T-cell (primary cell): ENCODE data around the gene PCDHGB1. TPM values are rescaled to one million over a fixed set of nuclear protein-coding genes. Genes with fewer than 3 reads are reported as not detected.
"Not testable (repeated sequence)": the region's sequence is repeated elsewhere in the genome, so short reads cannot be mapped to it uniquely, and the experiment has no call there.

Source experiments
- ATAC-seq, 4 experiments: fragments of 200-7000 bp in 3 of 4; fragments of 150-1000 bp in 1 of 4; cut with Tn5 transposase; replicated peaks in 1 of 4; 1 replicate in 3 of 4; 2 replicates in 1 of 4; pipeline ENCODE4 v1.10.0; 2021; ENCODE audit warnings: moderate library complexity in 3 of 4, mild to moderate bottlenecking in 2 of 4, moderate number of reproducible peaks in 1 of 4
- CTCF ChIA-PET, 2 donors: fragments of 300-600 bp; sonication (Branson Sonifier 250); formaldehyde crosslinking; loops; one replicate each; lab custom pipeline; 2022; ENCODE audit warnings: antibody characterized with exemption in 2 of 2; lab: Charles Lee
- POLR2A ChIA-PET, 2 donors: fragments of 300-600 bp; sonication (Branson Sonifier 250); formaldehyde crosslinking; loops; one replicate each; lab custom pipeline; 2022; ENCODE audit warnings: antibody characterized with exemption in 2 of 2; lab: Charles Lee
- DNase-seq, 35 experiments: peaks; one replicate each; pipeline versions ENCODE4 v3.0.0 to v3.0.0-alpha.2; 2013 to 2023
- H3K27ac ChIP-seq: one replicate; pipeline ENCODE4 v1.5.1; 2013; ENCODE audit warnings: low read length
- H3K27me3 ChIP-seq, 2 experiments: replicated peaks in 1 of 2; 1 replicate in 1 of 2; 2 replicates in 1 of 2; pipeline versions ENCODE4 v1.6.1 to v1.7.0; 2013; ENCODE audit warnings: low read length in 1 of 2, mixed read lengths in 1 of 2; ENCODE audit not compliant: control insufficient read depth in 2 of 2, insufficient read depth in 2 of 2; ENCODE audit errors: extremely low read depth in 1 of 2
- H3K36me3 ChIP-seq, 2 donors: 1 replicate in 1 of 2; 2 replicates in 1 of 2; pipeline versions ENCODE4 v1.6.1 to v1.7.0; 2013; ENCODE audit warnings: low read length in 1 of 2; ENCODE audit not compliant: control insufficient read depth in 2 of 2, insufficient read depth in 1 of 2; ENCODE audit errors: extremely low read depth in 1 of 2
- H3K4me1 ChIP-seq, 2 experiments: 1 replicate in 1 of 2; 2 replicates in 1 of 2; pipeline versions ENCODE4 v1.6.1 to v1.7.0; 2013; ENCODE audit warnings: low read length in 2 of 2, mixed read lengths in 1 of 2; ENCODE audit not compliant: insufficient read depth in 2 of 2, control insufficient read depth in 1 of 2; ENCODE audit errors: extremely low read depth in 1 of 2
- H3K4me3 ChIP-seq, 2 donors: 1 replicate in 1 of 2; 2 replicates in 1 of 2; pipeline versions ENCODE4 v1.5.1 to v1.7.0; 2013; ENCODE audit warnings: mild to moderate bottlenecking in 2 of 2, low read length in 1 of 2, moderate library complexity in 1 of 2; ENCODE audit not compliant: control insufficient read depth in 1 of 2; ENCODE audit errors: extremely low read depth in 1 of 2
- H3K9me3 ChIP-seq: 2 replicates; pipeline ENCODE4 v1.7.0; 2013
- H3K27ac Mint-ChIP-seq, 2 donors: one replicate each; pipeline ENCODE4 v1.8.0; 2020 to 2021; ENCODE audit warnings: mild to moderate bottlenecking in 2 of 2, mixed read lengths in 2 of 2
- H3K27me3 Mint-ChIP-seq, 2 donors: one replicate each; pipeline ENCODE4 v1.8.0; 2021 to 2022; ENCODE audit warnings: mixed read lengths in 2 of 2
- H3K36me3 Mint-ChIP-seq: one replicate; pipeline ENCODE4 v1.8.0; 2021; ENCODE audit warnings: mixed read lengths
- H3K4me1 Mint-ChIP-seq, 3 donors: one replicate each; pipeline ENCODE4 v1.8.0; 2020 to 2022; ENCODE audit warnings: mixed read lengths in 3 of 3, mild to moderate bottlenecking in 1 of 3
- H3K4me3 Mint-ChIP-seq, 3 donors: one replicate each; pipeline ENCODE4 v1.8.0; 2020 to 2022; ENCODE audit warnings: mild to moderate bottlenecking in 3 of 3, mixed read lengths in 3 of 3, moderate library complexity in 3 of 3
- H3K9me3 Mint-ChIP-seq, 3 donors: one replicate each; pipeline ENCODE4 v1.8.0; 2020 to 2022; ENCODE audit warnings: mixed read lengths in 3 of 3
- WGBS: methylation state at CpG from one replicate; pipeline ENCODE4 v1.1.5; 2013; ENCODE audit warnings: missing lambda C conversion rate; ENCODE audit not compliant: insufficient coverage; 5-methylcytosine and 5-hydroxymethylcytosine counted together
- total RNA-seq, 35 experiments: library from RNA in 6 of 35; stranded (reverse) in 6 of 35; fragments of 120-200 nt in 1 of 35; gene quantifications; one replicate each; pipeline versions ENCODE4 v1.2.1 to v1.2.4 and lab custom pipeline; 2013 to 2026

PCDHGB1 gene
- total RNA-seq, 5 donors from 2014 or later (not counting 1 experiment from before 2014, with no cell fraction given) = 0.13 to 0.19 TPM; not detected in 3

DNA sequence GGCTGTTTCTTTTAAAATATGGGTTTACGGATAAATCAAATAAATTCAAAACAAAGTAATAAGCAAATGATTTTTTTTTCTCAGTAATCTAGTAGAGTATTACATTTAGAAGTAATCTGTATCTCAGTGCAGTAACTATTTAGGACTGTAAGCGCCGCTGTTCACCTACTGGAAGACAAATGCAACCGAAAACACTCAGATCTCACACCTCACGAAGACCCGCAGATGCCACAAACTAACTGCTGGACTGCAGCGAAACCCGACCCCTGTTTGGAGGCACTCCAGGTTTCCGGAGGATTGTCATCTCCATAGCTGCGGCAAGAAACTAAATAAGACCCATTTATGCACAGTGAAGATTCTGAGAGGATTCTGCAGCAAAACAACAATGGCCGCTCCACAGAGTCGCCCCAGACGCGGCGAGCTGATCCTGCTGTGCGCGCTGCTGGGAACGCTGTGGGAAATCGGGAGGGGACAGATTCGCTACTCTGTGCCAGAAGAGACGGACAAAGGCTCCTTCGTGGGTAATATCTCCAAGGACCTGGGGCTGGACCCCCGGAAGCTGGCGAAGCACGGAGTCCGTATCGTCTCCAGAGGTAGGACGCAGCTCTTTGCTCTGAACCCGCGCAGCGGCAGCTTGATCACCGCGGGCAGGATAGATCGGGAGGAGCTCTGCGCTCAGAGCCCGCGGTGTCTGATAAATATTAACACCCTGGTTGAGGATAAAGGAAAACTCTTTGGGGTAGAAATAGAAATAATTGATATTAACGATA is 42.7 kb downstream of the PCDHGB1 start, which contains the start of gene PCDHGA8:
Gene PCDHGA8 (plus strand): TSS at position 205 of the 770 bp plus-strand sequence. CDS start 181 bp downstream, at position 386.
- DNase-seq (no peak), ATAC-seq (no peak)
- Mint-ChIP-seq H3K27ac (peak within 1 kb of the TSS in 1 of 2 donors; percentile 46), H3K27me3 (peaks cover 61 to 76% of the 10 kb centered on the region in 2 donors), H3K4me3 (peak within 1 kb of the TSS in 2 of 3 donors; percentile 21 to 27), H3K36me3 (peaks cover 9% of the 10 kb centered on the region), H3K4me1 (no peaks in the 10 kb centered on the region), H3K9me3 (peaks cover 13 to 39% (median 26%) of the 10 kb centered on the region in 3 donors)
- peaks cover 0 to under 1% of the 10 kb centered on the region in 2 experiments for H3K4me1 ChIP-seq
- WGBS = 39% methylated on average over 30 of the region's 38 CpGs
- peaks cover 7% of the 10 kb centered on the region for H3K9me3 ChIP-seq
- POLR2A ChIA-PET = interaction anchor here (0.6 to 0.7 kb wide), 2 partner anchors 62 to 574 kb away, joined by 3 to 9 read pairs; no protein-coding TSS in a partner anchor
- H3K27me3 ChIP-seq = peaks cover 29 to 51% of the 10 kb centered on the region in 2 experiments
- CTCF ChIA-PET = no interaction called here
- H3K36me3 ChIP-seq = no peaks in the 10 kb centered on the region
- H3K27ac ChIP-seq = no peak within 1 kb of the TSS
- H3K4me3 ChIP-seq = peak within 1 kb of the TSS in 1 of 2 donors; percentile 25

DNA sequence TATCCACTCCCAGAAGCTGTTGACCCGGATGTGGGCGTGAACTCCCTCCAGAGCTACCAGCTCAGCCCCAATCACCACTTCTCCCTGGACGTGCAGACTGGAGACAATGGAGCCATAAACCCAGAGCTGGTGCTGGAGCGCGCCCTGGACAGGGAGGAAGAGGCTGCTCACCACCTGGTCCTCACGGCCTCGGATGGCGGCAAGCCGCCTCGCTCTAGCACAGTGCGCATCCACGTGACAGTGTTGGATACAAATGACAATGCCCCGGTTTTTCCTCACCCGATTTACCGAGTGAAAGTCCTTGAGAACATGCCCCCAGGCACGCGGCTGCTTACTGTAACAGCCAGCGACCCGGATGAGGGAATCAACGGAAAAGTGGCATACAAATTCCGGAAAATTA is 43.4 kb downstream of the PCDHGB1 start:
- DNase-seq = no peak
- CTCF ChIA-PET = no interaction called here
- peaks cover 0 to 3% of the 10 kb centered on the region in 2 experiments for H3K4me1 ChIP-seq
- no peak for ATAC-seq
- Mint-ChIP-seq H3K27ac (no peak overlapping the region), H3K4me1 (no peaks in the 10 kb centered on the region), H3K4me3 (no peak overlapping the region), H3K27me3 (peaks cover 61 to 75% of the 10 kb centered on the region in 2 donors), H3K36me3 (peaks cover 9% of the 10 kb centered on the region), H3K9me3 (peaks cover 13 to 37% (median 25%) of the 10 kb centered on the region in 3 donors)
- H3K27ac ChIP-seq = no peak overlapping the region
- peaks cover 28 to 53% of the 10 kb centered on the region in 2 experiments for H3K27me3 ChIP-seq
- H3K9me3 ChIP-seq = peaks cover 6% of the 10 kb centered on the region
- 51% methylated on average over 14 of the region's 21 CpGs for WGBS
- POLR2A ChIA-PET = interaction anchor here in 1 of 2 donors (0.6 kb wide), 1 partner anchor 63 kb away, joined by 9 read pairs; no protein-coding TSS in a partner anchor
- no peak overlapping the region for H3K4me3 ChIP-seq
- no peaks in the 10 kb centered on the region for H3K36me3 ChIP-seq

DNA sequence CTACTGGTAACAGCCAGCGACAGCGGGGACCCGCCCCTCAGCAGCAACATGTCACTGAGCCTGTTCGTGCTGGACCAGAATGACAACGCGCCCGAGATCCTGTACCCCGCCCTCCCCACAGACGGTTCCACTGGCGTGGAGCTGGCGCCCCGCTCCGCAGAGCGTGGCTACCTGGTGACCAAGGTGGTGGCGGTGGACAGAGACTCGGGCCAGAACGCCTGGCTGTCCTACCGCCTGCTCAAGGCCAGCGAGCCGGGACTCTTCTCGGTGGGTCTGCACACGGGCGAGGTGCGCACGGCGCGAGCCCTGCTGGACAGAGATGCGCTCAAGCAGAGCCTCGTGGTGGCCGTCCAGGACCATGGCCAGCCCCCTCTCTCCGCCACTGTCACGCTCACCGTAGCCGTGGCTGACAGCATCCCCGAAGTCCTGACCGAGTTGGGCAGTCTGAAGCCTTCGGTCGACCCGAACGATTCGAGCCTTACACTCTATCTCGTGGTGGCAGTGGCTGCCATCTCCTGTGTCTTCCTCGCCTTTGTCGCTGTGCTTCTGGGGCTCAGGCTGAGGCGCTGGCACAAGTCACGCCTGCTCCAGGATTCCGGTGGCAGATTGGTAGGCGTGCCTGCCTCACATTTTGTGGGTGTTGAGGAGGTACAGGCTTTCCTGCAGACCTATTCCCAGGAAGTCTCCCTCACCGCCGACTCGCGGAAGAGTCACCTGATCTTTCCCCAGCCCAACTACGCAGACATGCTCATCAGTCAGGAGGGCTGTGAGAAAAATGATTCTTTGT is 44.7 kb downstream of the PCDHGB1 start:
- H3K4me3 Mint-ChIP-seq, H3K36me3 ChIP-seq, ATAC-seq, H3K4me1 ChIP-seq, H3K4me1 Mint-ChIP-seq, H3K4me3 ChIP-seq, DNase-seq, H3K27ac Mint-ChIP-seq, H3K9me3 ChIP-seq, H3K27ac ChIP-seq, POLR2A ChIA-PET, H3K36me3 Mint-ChIP-seq: not testable (repeated sequence)
- Mint-ChIP-seq H3K9me3 (peaks cover 9 to 36% (median 26%) of the 10 kb centered on the region in 3 donors), H3K27me3 (peaks cover 58 to 75% of the 10 kb centered on the region in 2 donors)
- H3K27me3 ChIP-seq = peaks cover 33 to 51% of the 10 kb centered on the region in 2 experiments
- CTCF ChIA-PET = interaction anchor here in 1 of 2 donors (0.7 kb wide), 1 partner anchor 18 kb away, joined by 3 read pairs; the partner anchor contains the start of gene PCDHGA10
- 45% methylated on average over 17 of the region's 53 CpGs for WGBS

DNA sequence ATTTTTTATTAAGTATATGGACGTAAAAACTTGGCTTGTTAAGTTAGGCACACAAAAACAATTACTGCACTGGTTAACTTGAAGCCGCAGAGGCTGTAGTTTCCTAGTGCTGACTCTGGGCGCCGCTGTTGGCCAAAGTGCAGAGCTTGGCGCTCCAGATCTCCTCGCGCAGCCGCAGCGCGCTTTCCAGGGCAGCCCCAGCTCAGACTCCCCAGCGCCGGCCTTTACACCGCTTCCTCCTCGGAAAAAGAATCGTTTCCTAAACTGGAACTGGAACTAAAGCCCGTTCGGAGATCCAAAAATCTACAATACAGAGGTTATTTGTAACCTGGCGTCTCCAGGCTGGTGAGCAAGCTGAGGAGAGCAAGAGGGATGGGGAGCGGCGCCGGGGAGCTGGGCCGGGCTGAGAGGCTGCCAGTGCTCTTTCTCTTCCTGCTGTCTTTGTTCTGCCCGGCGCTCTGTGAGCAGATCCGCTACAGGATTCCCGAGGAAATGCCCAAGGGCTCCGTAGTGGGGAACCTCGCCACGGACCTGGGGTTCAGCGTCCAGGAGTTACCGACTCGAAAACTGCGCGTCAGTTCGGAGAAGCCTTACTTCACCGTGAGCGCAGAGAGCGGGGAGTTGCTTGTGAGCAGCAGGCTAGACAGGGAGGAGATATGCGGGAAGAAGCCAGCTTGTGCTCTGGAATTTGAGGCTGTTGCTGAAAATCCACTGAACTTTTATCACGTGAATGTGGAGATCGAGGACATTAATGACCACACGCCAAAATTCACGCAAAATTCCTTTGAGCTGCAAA is 48.1 kb downstream of the PCDHGB1 start, which contains the start of gene PCDHGB5:
Gene PCDHGB5 (plus strand): TSS at position 192 of the 796 bp plus-strand sequence. CDS start 181 bp downstream, at position 373.
- peaks cover 22 to 53% of the 10 kb centered on the region in 2 experiments for H3K27me3 ChIP-seq
- POLR2A ChIA-PET = interaction anchor here in 1 of 2 donors (0.6 kb wide), 1 partner anchor 164 kb away, joined by 3 read pairs; no protein-coding TSS in a partner anchor
- H3K36me3 Mint-ChIP-seq, H3K27ac Mint-ChIP-seq, H3K4me1 ChIP-seq, H3K27ac ChIP-seq, H3K36me3 ChIP-seq, H3K4me1 Mint-ChIP-seq: not testable (repeated sequence)
- peak within 1 kb of the TSS in 1 of 2 donors; percentile 38 for H3K4me3 ChIP-seq
- H3K9me3 ChIP-seq = peaks cover 12% of the 10 kb centered on the region
- CTCF ChIA-PET = interaction anchor here in 1 of 2 donors (1.1 to 2.1 kb wide), 5 partner anchors 15 to 169 kb away, joined by 3 to 8 read pairs (median 5); partner anchors contain the start of genes PCDHGA10 and TAF7
- peak in 11 of 35 experiments; percentile 18 to 38 (median 25) for DNase-seq
- Mint-ChIP-seq H3K27me3 (peaks cover 53 to 74% of the 10 kb centered on the region in 2 donors), H3K9me3 (peaks cover 11 to 29% (median 20%) of the 10 kb centered on the region in 3 donors), H3K4me3 (peak within 1 kb of the TSS; percentile 24 to 40 (median 39))
- ATAC-seq = peak; percentile 76 to 84 (median 80)
- WGBS = 22% methylated on average over 11 of the region's 43 CpGs

DNA sequence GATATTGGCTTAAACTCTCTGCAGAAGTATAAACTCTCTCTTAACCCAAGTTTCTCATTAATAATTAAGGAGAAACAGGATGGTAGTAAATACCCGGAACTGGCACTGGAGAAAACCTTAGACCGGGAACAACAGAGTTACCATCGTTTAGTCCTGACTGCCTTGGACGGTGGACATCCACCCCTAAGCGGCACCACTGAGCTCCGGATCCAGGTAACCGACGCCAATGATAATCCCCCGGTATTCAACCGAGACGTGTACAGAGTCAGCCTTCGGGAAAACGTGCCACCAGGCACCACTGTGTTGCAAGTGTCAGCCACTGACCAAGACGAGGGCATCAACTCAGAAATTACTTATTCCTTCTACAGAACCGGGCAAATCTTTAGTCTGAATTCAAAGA is 48.7 kb downstream of the PCDHGB1 start:
- H3K4me1 ChIP-seq = peaks cover 0 to 9% of the 10 kb centered on the region in 2 experiments
- Mint-ChIP-seq H3K27me3 (peaks cover 56 to 74% of the 10 kb centered on the region in 2 donors), H3K4me1 (peaks cover 0 to 2% (median 0%) of the 10 kb centered on the region in 3 donors), H3K27ac (no peak overlapping the region), H3K9me3 (peaks cover 12 to 30% (median 23%) of the 10 kb centered on the region in 3 donors), H3K36me3 (peaks cover 8% of the 10 kb centered on the region), H3K4me3 (no peak overlapping the region)
- H3K27ac ChIP-seq = no peak overlapping the region
- 43% methylated on average over 13 of the region's 15 CpGs for WGBS
- H3K36me3 ChIP-seq = no peaks in the 10 kb centered on the region
- peaks cover 9% of the 10 kb centered on the region for H3K9me3 ChIP-seq
- ATAC-seq = no peak
- CTCF ChIA-PET = interaction anchor here in 1 of 2 donors (1.6 to 2.1 kb wide), 2 partner anchors 14 to 126 kb away, joined by 5 to 7 read pairs; partner anchors contain the start of gene PCDHGA10
- POLR2A ChIA-PET = no interaction called here
- peaks cover 20 to 55% of the 10 kb centered on the region in 2 experiments for H3K27me3 ChIP-seq
- no peak overlapping the region for H3K4me3 ChIP-seq
- no peak for DNase-seq
